Glutamatergic neuron (in vitro differentiated cells): ENCODE data around the gene PCED1B. TPM values are rescaled to one million over a fixed set of nuclear protein-coding genes. Genes with fewer than 3 reads are reported as not detected.

Source experiments
- DNase-seq: peaks from one replicate; pipeline ENCODE4 v3.0.0; 2022
- H3K27ac Mint-ChIP-seq: one replicate; pipeline ENCODE4 v1.8.0; 2020; ENCODE audit warnings: mild to moderate bottlenecking, mixed read lengths, inconsistent platforms; ENCODE audit not compliant: unreplicated experiment
- H3K27me3 Mint-ChIP-seq: one replicate; pipeline ENCODE4 v1.8.0; 2020; ENCODE audit warnings: mild to moderate bottlenecking, moderate library complexity, mixed read lengths, inconsistent platforms; ENCODE audit not compliant: unreplicated experiment
- H3K36me3 Mint-ChIP-seq: one replicate; pipeline ENCODE4 v1.8.0; 2020; ENCODE audit warnings: mild to moderate bottlenecking, mixed read lengths, inconsistent platforms; ENCODE audit not compliant: unreplicated experiment
- H3K4me1 Mint-ChIP-seq: one replicate; pipeline ENCODE4 v1.8.0; 2020; ENCODE audit warnings: mild to moderate bottlenecking, low read depth, mixed read lengths, inconsistent platforms; ENCODE audit not compliant: unreplicated experiment
- H3K4me3 Mint-ChIP-seq: one replicate; pipeline ENCODE4 v1.8.0; 2020; ENCODE audit warnings: mild to moderate bottlenecking, mixed read lengths, inconsistent platforms; ENCODE audit not compliant: unreplicated experiment
- H3K9me3 Mint-ChIP-seq: one replicate; pipeline ENCODE4 v1.8.0; 2020; ENCODE audit warnings: mild to moderate bottlenecking, moderate library complexity, mixed read lengths, inconsistent platforms; ENCODE audit not compliant: unreplicated experiment
- total RNA-seq: library from RNA; stranded (reverse); fragmentation: NEBNext Ultra II Directional; extraction: Animal tissue kit (Norgen Biotek cat#: 25700); gene quantifications from one replicate; pipeline ENCODE4 v1.2.1, GENCODE V29; 2021; ENCODE audit not compliant: unreplicated experiment
- TF ChIP-seq, protein P1 (sequence below): fragments of 200-600 bp; sonication (generic); IDR thresholded peaks from one replicate; pipeline ENCODE4 v1.5.0; 2021; ENCODE audit not compliant: partially characterized antibody, unreplicated experiment

The PCED1B gene
- total RNA-seq, 1 donor from 2014 or later: 0.27 TPM

DNA sequence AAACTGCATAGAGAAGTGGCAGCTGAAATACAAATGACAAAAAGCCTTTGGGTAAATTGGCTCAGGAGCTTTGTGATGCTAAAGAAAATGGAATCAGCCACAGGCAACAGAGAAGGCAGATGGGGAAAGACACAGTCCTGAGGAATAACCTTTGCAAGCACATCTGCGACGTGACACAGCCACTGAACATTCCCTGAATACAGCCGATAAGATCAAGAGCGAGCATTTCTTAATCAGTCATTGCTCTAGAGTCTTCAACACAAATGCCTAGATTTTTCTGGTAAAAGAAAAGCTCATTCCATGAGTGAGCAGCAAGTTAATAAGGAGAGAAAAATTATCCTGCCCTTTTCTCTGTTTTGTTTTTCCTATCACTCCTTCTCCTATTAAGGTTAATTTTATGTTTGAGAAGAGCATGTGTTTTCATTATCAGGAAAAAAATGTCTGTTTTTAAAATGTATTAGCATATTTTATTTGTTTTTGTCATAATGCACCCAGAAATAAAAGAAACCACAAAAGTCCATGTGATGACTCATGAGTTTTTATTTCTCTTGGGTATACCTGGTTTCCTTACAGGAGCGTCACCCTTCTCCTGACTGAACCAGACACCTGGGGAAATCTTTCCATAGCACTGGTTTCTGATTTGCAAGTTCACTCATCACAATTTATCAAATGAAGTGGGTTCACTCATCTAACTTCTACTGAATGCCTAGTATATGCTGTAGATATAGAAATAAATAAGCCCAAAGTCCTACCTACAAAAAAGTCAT is 45.4 kb upstream of the PCED1B start:
- H3K9me3 Mint-ChIP-seq: no peaks in the 10 kb centered on the region
- peaks cover 3% of the 10 kb centered on the region for H3K27me3 Mint-ChIP-seq
- H3K4me3 Mint-ChIP-seq: no peak overlapping the region
- DNase-seq: no peak
- peaks cover 3% of the 10 kb centered on the region for H3K4me1 Mint-ChIP-seq
- TF ChIP-seq, protein P1, sequence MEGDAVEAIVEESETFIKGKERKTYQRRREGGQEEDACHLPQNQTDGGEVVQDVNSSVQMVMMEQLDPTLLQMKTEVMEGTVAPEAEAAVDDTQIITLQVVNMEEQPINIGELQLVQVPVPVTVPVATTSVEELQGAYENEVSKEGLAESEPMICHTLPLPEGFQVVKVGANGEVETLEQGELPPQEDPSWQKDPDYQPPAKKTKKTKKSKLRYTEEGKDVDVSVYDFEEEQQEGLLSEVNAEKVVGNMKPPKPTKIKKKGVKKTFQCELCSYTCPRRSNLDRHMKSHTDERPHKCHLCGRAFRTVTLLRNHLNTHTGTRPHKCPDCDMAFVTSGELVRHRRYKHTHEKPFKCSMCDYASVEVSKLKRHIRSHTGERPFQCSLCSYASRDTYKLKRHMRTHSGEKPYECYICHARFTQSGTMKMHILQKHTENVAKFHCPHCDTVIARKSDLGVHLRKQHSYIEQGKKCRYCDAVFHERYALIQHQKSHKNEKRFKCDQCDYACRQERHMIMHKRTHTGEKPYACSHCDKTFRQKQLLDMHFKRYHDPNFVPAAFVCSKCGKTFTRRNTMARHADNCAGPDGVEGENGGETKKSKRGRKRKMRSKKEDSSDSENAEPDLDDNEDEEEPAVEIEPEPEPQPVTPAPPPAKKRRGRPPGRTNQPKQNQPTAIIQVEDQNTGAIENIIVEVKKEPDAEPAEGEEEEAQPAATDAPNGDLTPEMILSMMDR: no peak
- H3K36me3 Mint-ChIP-seq: no peaks in the 10 kb centered on the region
- H3K27ac Mint-ChIP-seq: no peak overlapping the region

DNA sequence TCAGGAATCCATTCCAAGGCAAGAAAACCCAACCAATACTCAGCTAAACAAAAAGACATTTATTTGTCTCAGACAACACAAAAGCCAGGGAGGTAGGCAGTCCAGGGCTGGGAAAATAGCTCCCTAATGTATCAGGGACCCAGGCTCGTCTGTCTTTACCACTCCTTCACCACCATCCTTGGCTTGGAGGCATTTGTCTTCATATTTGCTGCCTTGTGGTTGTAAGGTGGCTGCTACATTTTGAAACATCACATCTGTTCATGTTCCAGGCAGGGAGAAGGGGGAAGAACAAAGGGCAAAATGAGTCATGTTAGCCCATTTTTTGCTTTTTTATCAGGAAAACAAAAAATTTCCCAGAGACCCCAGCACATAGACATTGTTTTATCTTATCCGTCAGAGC is 44.8 kb upstream of the PCED1B start:
- Mint-ChIP-seq H3K27me3 (peaks cover 3% of the 10 kb centered on the region), H3K4me1 (peaks cover 3% of the 10 kb centered on the region), H3K9me3 (no peaks in the 10 kb centered on the region), H3K27ac (no peak overlapping the region), H3K36me3 (no peaks in the 10 kb centered on the region), H3K4me3 (no peak overlapping the region)
- TF ChIP-seq, protein P1: no peak
- no peak for DNase-seq

DNA sequence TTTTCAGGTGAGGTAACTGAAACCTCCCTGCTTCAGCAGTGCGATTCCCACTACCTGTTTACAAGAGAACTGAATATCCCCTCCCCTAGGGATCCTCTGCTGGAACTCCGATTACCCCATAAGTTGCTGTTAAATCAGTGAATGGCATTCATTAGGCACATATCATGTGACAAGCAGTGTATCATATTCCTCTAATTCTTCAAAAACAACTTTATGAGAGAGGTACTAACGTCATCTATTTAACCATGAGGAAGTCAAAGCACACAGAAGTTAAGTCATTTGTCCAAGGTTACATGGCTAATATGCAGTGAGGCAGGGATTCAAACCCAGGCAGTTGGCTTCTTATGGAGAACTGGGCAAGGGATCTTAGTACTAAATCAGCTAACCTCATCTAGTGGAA is 43.9 kb upstream of the PCED1B start:
- TF ChIP-seq, protein P1: no peak
- DNase-seq: no peak
- Mint-ChIP-seq H3K9me3 (no peaks in the 10 kb centered on the region), H3K27ac (no peak overlapping the region), H3K4me3 (no peak overlapping the region), H3K36me3 (no peaks in the 10 kb centered on the region), H3K4me1 (peaks cover 3% of the 10 kb centered on the region), H3K27me3 (peaks cover 3% of the 10 kb centered on the region)

DNA sequence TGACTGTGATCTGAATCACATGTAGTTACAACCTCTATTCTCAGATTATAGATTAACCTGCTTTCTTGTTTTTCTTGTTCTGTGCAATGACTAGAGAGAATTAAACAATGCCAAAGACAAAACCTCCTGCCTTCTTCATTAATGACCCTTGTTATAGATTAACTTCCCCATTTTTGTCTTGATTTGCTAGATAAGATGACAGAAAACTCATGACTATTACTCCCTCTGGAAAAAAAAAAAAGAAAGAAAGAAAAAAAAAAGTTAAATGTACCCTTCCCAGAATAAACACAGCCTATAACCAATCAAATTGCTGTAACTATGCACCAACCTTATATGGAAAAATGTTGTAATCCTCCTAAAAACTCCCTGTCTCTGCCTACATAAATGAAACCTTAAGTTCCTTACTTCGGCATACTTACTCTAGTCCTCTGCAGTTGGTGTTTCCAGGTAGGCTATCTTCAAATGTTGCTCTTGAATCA is 41.1 kb upstream of the PCED1B start:
- H3K4me3 Mint-ChIP-seq: no peak overlapping the region
- TF ChIP-seq, protein P1: no peak
- DNase-seq: no peak
- no peaks in the 10 kb centered on the region for H3K27me3 Mint-ChIP-seq
- H3K36me3 Mint-ChIP-seq: no peaks in the 10 kb centered on the region
- peaks cover under 1% of the 10 kb centered on the region for H3K4me1 Mint-ChIP-seq
- peaks cover 2% of the 10 kb centered on the region for H3K9me3 Mint-ChIP-seq
- H3K27ac Mint-ChIP-seq: no peak overlapping the region

DNA sequence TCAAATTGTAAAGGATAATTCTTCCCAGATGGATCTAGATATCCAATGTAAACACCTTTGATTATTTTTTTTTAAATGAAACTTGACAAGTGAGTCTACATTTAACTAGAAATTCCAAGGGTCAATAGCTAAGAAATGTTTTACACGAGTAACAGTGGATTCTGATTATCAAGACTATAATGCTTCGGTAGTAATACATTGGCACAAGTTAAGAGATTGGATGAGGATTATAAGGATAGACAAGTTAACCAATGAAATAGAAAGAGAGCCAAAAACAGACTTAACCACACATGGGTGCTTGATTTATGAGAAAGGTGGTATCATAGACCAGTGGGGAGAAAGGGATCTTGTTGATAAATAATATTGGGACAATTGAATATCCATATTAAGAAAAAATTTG is 40.3 kb upstream of the PCED1B start:
- no peak overlapping the region for H3K27ac Mint-ChIP-seq
- TF ChIP-seq, protein P1: no peak
- no peak overlapping the region for H3K4me3 Mint-ChIP-seq
- H3K4me1 Mint-ChIP-seq: no peaks in the 10 kb centered on the region
- no peaks in the 10 kb centered on the region for H3K36me3 Mint-ChIP-seq
- no peaks in the 10 kb centered on the region for H3K27me3 Mint-ChIP-seq
- no peak for DNase-seq
- peaks cover 2% of the 10 kb centered on the region for H3K9me3 Mint-ChIP-seq
